GM23338 (cell line): ENCODE measurements around the gene CELF4. TPM values are rescaled to one million over a fixed set of nuclear protein-coding genes. Genes with fewer than 3 reads are reported as not detected.

Experiments used
- ATAC-seq: fragments of 200-7000 bp; cut with Tn5 transposase; 3 replicates; pipeline ENCODE4 v1.9.1; 2020
- DNase-seq: peaks from one replicate; pipeline ENCODE4 v3.0.0-alpha.2; 2015; ENCODE audit warnings: low spot score
- H2AFZ ChIP-seq: fragments of 200-600 bp; sonication (generic); 2 replicates; pipeline ENCODE4 v1.8.0; 2016; ENCODE audit warnings: antibody characterized with exemption, mild to moderate bottlenecking, moderate library complexity
- H3F3A ChIP-seq: fragments of 200-600 bp; sonication (generic); replicated peaks from 2 replicates; pipeline ENCODE4 v1.8.0; 2017; ENCODE audit warnings: antibody characterized with exemption, mixed run types, low read depth
- H3K27ac ChIP-seq: fragments of 200-600 bp; sonication (generic); 2 replicates; pipeline ENCODE4 v1.6.1; 2016; ENCODE audit warnings: low read depth
- H3K27me3 ChIP-seq: fragments of 200-600 bp; sonication (generic); 2 replicates; pipeline ENCODE4 v1.8.0; 2016; ENCODE audit warnings: mild to moderate bottlenecking, mixed run types, moderate library complexity; ENCODE audit not compliant: insufficient read depth
- H3K36me3 ChIP-seq: fragments of 200-600 bp; sonication (generic); 2 replicates; pipeline ENCODE4 v1.8.0; 2016; ENCODE audit warnings: mild to moderate bottlenecking; ENCODE audit not compliant: insufficient read depth
- H3K4me1 ChIP-seq: fragments of 200-600 bp; sonication (generic); 2 replicates; pipeline ENCODE4 v1.8.0; 2016; ENCODE audit warnings: mild to moderate bottlenecking, moderate library complexity; ENCODE audit not compliant: insufficient read depth
- H3K4me2 ChIP-seq: fragments of 200-600 bp; sonication (generic); 2 replicates; pipeline ENCODE4 v1.7.1; 2017; ENCODE audit warnings: mixed run types
- H3K4me3 ChIP-seq: fragments of 200-600 bp; sonication (generic); 2 replicates; pipeline ENCODE4 v1.6.1; 2016; ENCODE audit warnings: mixed run types
- H3K79me2 ChIP-seq: fragments of 200-600 bp; sonication (generic); replicated peaks from 2 replicates; pipeline ENCODE4 v1.8.0; 2017; ENCODE audit warnings: mild to moderate bottlenecking; ENCODE audit not compliant: insufficient read depth
- H3K9me2 ChIP-seq: fragments of 200-600 bp; sonication (generic); 2 replicates; pipeline ENCODE4 v1.8.0; 2017; ENCODE audit not compliant: insufficient read depth
- H4K20me1 ChIP-seq: fragments of 200-600 bp; sonication (generic); replicated peaks from 2 replicates; pipeline ENCODE4 v1.8.0; 2017; ENCODE audit warnings: mild to moderate bottlenecking; ENCODE audit not compliant: insufficient read depth
- H3K27ac Mint-ChIP-seq: 2 replicates; pipeline ENCODE4 v1.8.0; 2020; ENCODE audit warnings: inconsistent platforms, mild to moderate bottlenecking, moderate library complexity, mixed read lengths
- H3K27me3 Mint-ChIP-seq: 3 replicates; pipeline ENCODE4 v1.8.0; 2022; ENCODE audit warnings: low read depth, mild to moderate bottlenecking, moderate library complexity, mixed read lengths, inconsistent platforms; ENCODE audit not compliant: insufficient read depth, poor library complexity
- H3K36me3 Mint-ChIP-seq: 3 replicates; pipeline ENCODE4 v1.8.0; 2021; ENCODE audit warnings: low read depth, mild to moderate bottlenecking, inconsistent platforms, moderate library complexity, mixed read lengths
- H3K4me1 Mint-ChIP-seq: 3 replicates; pipeline ENCODE4 v1.8.0; 2020; ENCODE audit warnings: mild to moderate bottlenecking, inconsistent platforms, mixed read lengths
- H3K4me3 Mint-ChIP-seq: 3 replicates; pipeline ENCODE4 v1.8.0; 2021; ENCODE audit warnings: moderate library complexity, mild to moderate bottlenecking, inconsistent platforms, mixed read lengths
- H3K9me3 Mint-ChIP-seq: 3 replicates; pipeline ENCODE4 v1.8.0; 2020; ENCODE audit warnings: moderate library complexity, mild to moderate bottlenecking, inconsistent platforms, mixed read lengths
- CREB1 ChIP-seq: fragments of 250-450 bp; sonication (Bioruptor Pico); IDR thresholded peaks from 2 replicates; pipeline ENCODE4 v1.5.0; 2020; ENCODE audit warnings: low read depth, mild to moderate bottlenecking, moderate library complexity
- ETS1 ChIP-seq: IDR thresholded peaks from 2 replicates; pipeline ENCODE4 v1.6.1; 2016; ENCODE audit warnings: antibody characterized with exemption
- EZH2phosphoT487 ChIP-seq: fragments of 200-600 bp; sonication (generic); IDR thresholded peaks from one replicate; pipeline ENCODE4 v1.8.1; 2018; ENCODE audit warnings: antibody characterized with exemption; ENCODE audit not compliant: unreplicated experiment
- NANOG ChIP-seq: IDR thresholded peaks from 2 replicates; pipeline ENCODE4 v1.6.1; 2016; ENCODE audit warnings: antibody characterized with exemption, borderline replicate concordance
- REST ChIP-seq: IDR thresholded peaks from one replicate; pipeline ENCODE4 v1.6.1; 2018; ENCODE audit warnings: antibody characterized with exemption; ENCODE audit not compliant: unreplicated experiment
- STAT1 ChIP-seq: IDR thresholded peaks from one replicate; pipeline ENCODE4 v1.6.1; 2016; ENCODE audit warnings: antibody characterized with exemption; ENCODE audit not compliant: unreplicated experiment
- ZNF114 ChIP-seq: fragments of 250-450 bp; sonication (Bioruptor Pico); IDR thresholded peaks from 2 replicates; pipeline ENCODE4 v1.5.0; 2020; ENCODE audit warnings: mild to moderate bottlenecking, moderate library complexity
- ZNF331 ChIP-seq: fragments of 250-450 bp; sonication (Bioruptor Pico); IDR thresholded peaks from 2 replicates; pipeline ENCODE4 v1.5.0; 2020; ENCODE audit warnings: low read depth, mild to moderate bottlenecking, moderate library complexity
- ZNF462 ChIP-seq: fragments of 250-450 bp; sonication (Bioruptor Pico); IDR thresholded peaks from 2 replicates; pipeline ENCODE4 v1.5.0; 2020; ENCODE audit warnings: mild to moderate bottlenecking, moderate library complexity
- polyA plus RNA-seq: library from polyadenylated mRNA; unstranded; fragments of >200 nt; fragmentation: Nextera tagmentation; extraction: Ambion mirVana; gene quantifications from 2 replicates; pipeline ENCODE4 v1.2.1, GENCODE V29; 2016
- total RNA-seq: library from RNA; depleted of rRNA; stranded (reverse); fragments of >200 nt; shearing (Covaris generic); gene quantifications from 2 replicates; pipeline ENCODE4 v1.2.3, GENCODE V29; 2014

Gene CELF4
- total and polyA plus RNA-seq, 2 experiments from 2014 or later, result 2.6 to 6.7 TPM

GRCh38 chr18:37471637-37472036 is 94.0 kb downstream of the CELF4 start:
- H3K4me3 ChIP-seq, result no peak overlapping the region
- H3K4me1 Mint-ChIP-seq, result peaks cover 15% of the 10 kb centered on the region; the same call in 2 of the 3 replicates
- ATAC-seq, result no peak
- no peak overlapping the region for H3K27ac ChIP-seq
- 0 out of 2 replicates have a peak, but pooled peaks cover 4% of the 10 kb centered on the region for H3K9me2 ChIP-seq
- peaks cover 6% of the 10 kb centered on the region; the same call in 1 of the 2 replicates for H4K20me1 ChIP-seq
- H3K4me2 ChIP-seq, result no peak overlapping the region
- peaks cover 2% of the 10 kb centered on the region for H3K27me3 Mint-ChIP-seq
- H3K4me3 Mint-ChIP-seq, result no peak overlapping the region
- peaks cover 4% of the 10 kb centered on the region; the same call in 1 of the 2 replicates for H3K4me1 ChIP-seq
- H3F3A ChIP-seq, result no peaks in the 10 kb centered on the region
- H3K27ac Mint-ChIP-seq, result no peak overlapping the region
- H3K27me3 ChIP-seq, result no peaks in the 10 kb centered on the region
- no peaks in the 10 kb centered on the region; the same call in 2 of the 3 replicates for H3K9me3 Mint-ChIP-seq
- H2AFZ ChIP-seq, result no peak overlapping the region
- no peaks in the 10 kb centered on the region for H3K36me3 Mint-ChIP-seq
- no peak for DNase-seq
- TF ChIP-seq ETS1 (no peak), ZNF114 (CRISPR knock-in tag) (no peak), NANOG (no peak), ZNF462 (CRISPR knock-in tag) (no peak)
- H3K36me3 ChIP-seq, result no peaks in the 10 kb centered on the region
- H3K79me2 ChIP-seq, result no peaks in the 10 kb centered on the region

- Histone ChIP-seq H4K20me1 (peaks cover 6% of the 10 kb centered on the region; the same call in 1 of the 2 replicates), H3K9me2 (0 out of 2 replicates have a peak, but pooled peaks cover 4% of the 10 kb centered on the region), H3K4me2 (no peak overlapping the region), H3K36me3 (no peaks in the 10 kb centered on the region), H3K27me3 (no peaks in the 10 kb centered on the region), H3K4me1 (no peaks in the 10 kb centered on the region), H3K4me3 (no peak overlapping the region), H2AFZ (no peak overlapping the region), H3K79me2 (no peaks in the 10 kb centered on the region), H3F3A (no peaks in the 10 kb centered on the region), H3K27ac (no peak overlapping the region)
- no peak for DNase-seq
- Mint-ChIP-seq H3K27me3 (peaks cover 3% of the 10 kb centered on the region), H3K36me3 (no peaks in the 10 kb centered on the region), H3K27ac (no peak overlapping the region), H3K9me3 (no peaks in the 10 kb centered on the region), H3K4me1 (peaks cover 11% of the 10 kb centered on the region; the same call in 1 of the 3 replicates), H3K4me3 (no peak overlapping the region)
- no peak for ATAC-seq
- TF ChIP-seq STAT1, result no peak
- TF ChIP-seq REST, result no peak
- no peak for TF ChIP-seq CREB1 (CRISPR knock-in tag)
- no peak for TF ChIP-seq ZNF331
- TF ChIP-seq EZH2phosphoT487, result no peak
Measured at GRCh38 chr18:37470986-37471385, 94.6 kb downstream of the CELF4 start.
